NCI-H526 (cell line): ENCODE data around the gene EPHB6.
A peak's percentile ranks its signal among the peaks of the same experiment; 100 is the strongest.

Experiments used
- DNase-seq, 2 experiments: peaks; one replicate each; lab custom pipeline; 2025; lab: John Stamatoyannopoulos, UW

Gene EPHB6

DNA sequence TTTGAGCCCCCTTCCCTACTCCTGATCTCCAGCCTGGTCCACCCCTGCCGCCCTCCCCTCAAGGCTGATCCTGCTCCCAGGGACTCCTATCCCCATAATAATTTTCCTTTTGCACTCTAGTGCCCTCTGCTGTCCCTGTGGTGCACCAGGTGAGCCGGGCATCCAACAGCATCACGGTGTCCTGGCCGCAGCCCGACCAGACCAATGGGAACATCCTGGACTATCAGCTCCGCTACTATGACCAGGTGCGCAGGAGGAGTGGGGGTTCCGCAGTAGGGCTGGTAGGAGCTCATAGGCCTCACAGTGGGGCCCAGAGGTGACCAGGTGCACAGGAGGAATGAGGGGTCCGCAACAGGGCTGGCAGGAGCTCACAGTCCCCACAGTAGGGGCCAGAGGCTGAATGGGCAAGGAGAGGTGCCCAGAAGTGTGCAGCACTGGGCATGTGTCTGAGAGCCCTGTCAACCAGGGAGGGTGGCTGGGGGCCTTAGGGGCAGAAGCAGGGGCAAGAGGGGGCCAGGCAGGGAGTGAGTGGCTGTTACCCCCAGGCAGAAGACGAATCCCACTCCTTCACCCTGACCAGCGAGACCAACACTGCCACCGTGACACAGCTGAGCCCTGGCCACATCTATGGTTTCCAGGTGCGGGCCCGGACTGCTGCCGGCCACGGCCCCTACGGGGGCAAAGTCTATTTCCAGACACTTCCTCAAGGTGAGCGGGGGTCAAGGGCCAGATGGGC lies 11.7 kb downstream of the EPHB6 start:
- peak; percentile 9 to 71 for DNase-seq

DNA sequence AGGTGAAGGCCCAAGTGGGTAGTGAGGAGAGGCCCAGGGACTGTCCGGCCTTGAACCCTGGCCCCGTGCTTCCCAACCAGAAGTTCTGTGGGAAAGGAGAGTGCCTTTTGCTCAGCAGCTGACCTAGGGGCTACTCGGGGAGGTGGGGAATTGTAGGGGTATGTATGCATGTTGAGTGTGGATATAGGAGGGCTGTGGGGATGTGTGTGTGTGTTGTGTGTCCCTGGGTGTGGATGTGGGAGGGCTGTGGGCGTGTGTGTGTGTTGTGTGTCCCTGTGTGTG lies 12.2 kb downstream of the EPHB6 start:
- DNase-seq = no peak

DNA sequence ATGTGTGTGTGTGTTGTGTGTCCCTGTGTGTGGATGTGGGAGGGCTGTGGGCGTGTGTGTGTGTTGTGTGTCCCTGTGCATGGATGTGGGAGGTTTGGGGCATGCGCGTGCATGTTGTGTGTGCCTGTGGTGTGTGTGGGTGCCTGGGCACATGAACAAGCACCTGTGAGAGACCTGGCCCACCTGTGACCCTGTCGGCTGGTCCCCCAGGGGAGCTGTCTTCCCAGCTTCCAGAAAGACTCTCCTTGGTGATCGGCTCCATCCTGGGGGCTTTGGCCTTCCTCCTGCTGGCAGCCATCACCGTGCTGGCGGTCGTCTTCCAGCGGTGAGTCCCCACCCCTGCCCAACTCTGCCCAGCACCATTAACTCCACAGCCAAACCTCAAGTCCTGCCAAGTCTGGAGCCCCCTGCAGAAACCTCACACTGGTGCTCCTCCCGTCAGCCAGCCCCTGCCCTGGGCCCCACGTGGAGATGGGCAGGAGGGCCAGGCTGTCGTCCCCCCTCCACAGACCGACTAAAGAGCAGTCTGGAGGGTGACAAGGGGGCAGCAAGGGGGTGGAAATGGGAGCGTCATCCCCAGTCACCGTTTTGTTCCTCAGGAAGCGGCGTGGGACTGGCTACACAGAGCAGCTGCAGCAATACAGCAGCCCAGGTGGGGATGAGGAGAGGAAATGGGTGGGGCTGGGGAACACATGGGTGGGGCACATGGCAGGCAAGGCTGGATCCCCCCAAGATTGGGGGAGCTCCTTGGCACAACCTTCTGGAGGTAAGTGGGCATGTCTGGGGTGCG lies 12.7 kb downstream of the EPHB6 start:
- DNase-seq = no peak

DNA sequence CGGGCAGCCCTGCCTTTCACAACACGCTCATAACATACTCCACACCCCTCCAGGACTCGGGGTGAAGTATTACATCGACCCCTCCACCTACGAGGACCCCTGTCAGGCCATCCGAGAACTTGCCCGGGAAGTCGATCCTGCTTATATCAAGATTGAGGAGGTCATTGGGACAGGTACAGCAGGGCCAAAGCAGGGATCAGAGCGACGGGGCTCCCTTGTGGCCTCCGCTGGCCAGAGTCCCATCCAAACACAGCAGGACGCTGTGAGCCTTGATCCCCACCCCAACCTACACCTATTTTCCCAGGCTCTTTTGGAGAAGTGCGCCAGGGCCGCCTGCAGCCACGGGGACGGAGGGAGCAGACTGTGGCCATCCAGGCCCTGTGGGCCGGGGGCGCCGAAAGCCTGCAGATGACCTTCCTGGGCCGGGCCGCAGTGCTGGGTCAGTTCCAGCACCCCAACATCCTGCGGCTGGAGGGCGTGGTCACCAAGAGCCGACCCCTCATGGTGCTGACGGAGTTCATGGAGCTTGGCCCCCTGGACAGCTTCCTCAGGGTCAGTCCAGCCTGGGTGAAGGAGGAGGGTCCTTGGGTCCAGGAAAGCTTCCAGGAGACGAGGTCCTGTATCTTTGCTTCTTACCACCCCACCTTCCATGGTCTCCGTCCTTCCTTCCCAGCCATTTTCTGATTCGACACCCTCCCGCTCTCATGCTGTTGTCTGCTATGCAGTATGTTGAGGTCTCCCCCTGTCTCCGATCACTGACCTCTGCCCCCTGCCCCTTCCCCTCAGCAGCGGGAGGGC lies 13.5 kb downstream of the EPHB6 start:
- no peak for DNase-seq

DNA sequence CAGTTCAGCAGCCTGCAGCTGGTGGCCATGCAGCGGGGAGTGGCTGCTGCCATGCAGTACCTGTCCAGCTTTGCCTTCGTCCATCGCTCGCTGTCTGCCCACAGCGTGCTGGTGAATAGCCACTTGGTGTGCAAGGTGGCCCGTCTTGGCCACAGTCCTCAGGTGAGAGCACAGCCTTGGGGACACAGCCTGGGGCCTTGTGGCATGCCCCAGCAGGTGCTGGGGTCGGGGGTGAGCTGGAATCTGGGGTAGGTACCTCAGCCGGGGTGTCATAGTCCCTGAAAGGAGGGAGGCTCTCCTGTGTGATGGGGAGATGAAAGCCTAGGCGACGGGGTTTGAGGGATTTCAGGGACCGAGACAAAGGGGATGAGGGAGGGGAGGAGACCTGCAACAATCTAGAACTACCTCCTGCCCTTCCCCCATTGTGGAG lies 14.1 kb downstream of the EPHB6 start:
- DNase-seq = no peak

DNA sequence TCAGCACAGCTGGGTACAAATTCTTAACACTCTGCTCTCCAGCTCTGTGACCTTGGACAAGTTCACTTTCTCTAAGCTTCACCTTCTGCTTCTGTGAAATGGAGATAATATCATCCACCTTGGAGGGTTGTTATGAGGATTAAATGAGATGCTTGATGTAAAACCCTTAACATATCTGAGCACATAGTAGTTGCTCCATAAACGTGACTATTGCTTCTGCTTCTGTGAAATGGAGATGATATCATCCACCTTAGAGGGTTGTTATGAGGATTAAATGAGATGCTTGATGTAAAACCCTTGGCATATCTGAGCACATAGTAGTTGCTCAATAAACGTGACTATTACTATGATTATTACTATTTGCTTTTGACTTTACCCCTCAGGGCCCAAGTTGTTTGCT lies 14.6 kb downstream of the EPHB6 start:
- DNase-seq = no peak

DNA sequence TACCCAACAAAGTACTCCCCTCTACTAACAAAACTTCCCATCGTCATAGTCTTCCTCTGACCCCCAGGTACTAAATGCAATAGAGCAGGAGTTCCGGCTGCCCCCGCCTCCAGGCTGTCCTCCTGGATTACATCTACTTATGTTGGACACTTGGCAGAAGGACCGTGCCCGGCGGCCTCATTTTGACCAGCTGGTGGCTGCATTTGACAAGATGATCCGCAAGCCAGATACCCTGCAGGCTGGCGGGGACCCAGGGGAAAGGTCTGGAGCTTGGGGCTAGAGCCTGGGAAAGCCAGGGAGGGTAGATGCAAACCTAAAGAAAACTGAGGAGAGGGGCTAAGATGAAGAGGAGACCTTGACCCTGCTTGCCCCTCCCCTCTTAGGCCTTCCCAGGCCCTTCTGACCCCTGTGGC lies 15.3 kb downstream of the EPHB6 start:
- DNase-seq = no peak

DNA sequence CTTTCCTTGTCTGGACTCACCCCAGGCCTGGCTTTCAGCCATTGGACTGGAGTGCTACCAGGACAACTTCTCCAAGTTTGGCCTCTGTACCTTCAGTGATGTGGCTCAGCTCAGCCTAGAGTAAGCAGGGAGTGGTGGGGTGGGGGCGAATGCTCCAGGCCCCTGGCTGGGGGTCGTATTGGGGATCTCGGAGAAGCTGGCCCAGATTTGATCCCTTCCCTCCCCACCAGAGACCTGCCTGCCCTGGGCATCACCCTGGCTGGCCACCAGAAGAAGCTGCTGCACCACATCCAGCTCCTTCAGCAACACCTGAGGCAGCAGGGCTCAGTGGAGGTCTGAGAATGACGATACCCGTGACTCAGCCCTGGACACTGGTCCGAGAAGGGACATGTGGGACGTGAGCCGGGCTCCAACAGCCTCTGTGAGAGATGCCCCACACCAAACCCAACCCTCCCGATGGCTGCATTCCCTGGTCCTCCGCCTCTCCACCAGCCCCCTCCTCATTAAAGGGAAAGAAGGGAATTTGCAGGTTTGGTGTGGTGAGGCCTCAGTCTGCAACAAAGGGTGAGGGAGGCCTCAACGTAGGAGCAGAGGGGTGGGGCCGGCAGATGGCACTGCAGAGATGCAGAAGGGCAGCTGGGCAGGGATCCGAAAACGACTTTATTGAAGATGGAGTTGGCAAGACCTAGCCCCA lies 15.8 kb downstream of the EPHB6 start:
- no peak for DNase-seq

DNA sequence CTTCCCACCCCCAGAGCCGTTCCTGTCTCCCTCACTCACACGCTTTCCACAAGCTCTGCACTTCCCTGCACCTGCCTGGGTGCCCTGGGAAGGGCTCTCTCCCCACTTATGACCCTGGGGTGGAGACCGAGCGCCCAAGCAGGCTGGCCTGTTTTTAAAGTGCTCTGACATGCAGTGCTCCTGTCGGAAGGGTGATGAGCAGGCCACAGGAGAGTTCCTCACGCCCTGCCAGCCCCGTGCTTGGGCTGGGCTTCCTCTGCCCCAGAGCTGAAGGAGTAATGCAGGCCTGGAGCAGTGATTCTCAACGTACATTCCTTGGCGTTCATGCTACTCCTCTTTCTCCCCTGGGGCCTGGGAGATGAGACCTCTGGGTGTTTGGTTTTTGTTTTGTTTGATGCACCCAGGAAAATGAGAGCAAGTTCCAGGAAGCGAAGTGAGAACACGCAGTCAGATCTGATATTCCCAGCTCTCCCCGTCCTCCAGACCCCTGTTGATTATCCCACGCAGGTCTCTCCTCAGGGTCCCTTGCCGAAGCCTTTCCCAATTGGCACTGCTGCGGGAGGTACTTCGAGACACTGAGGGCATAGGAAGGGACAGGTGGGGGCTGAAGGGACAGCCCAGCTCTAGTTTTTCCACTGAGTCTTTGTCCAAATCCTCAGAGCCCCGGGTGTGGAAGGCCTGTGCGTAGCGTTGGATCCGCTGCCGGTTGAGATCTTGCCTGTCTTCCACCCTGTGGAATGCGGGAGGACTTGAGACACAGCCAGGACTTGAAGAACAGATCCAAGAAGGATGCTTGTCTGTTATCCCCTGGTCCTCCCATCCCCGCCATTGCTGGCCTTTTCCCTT lies 16.6 kb downstream of the EPHB6 start:
- no peak for DNase-seq

DNA sequence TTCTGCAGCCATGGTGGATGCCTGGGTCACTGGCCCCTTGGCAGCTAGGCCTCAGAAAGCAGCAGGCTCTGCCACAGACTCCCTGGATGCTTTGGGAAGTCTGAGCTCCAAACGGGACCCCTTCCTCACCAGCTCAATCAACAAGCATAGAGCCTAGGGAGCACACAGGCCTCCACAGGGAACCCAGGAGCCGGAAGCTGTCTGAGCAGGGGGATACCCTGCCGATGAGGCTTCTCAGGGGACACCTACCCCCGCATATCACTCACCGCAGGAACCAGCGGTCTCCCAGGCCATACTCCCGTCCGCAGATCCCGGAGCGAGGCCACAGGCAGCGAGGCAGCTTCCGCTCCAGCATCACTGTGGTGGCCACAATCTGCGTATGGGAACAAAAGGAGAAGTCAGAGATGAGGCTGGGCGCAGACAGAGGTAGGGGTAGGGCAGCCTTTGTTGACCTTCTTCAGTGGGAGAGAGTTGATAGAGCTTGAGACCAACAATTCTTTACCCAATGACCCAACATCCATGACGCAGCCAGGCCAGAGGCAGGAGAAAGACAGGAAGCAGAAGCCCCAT lies 17.3 kb downstream of the EPHB6 start:
- no peak for DNase-seq

DNA sequence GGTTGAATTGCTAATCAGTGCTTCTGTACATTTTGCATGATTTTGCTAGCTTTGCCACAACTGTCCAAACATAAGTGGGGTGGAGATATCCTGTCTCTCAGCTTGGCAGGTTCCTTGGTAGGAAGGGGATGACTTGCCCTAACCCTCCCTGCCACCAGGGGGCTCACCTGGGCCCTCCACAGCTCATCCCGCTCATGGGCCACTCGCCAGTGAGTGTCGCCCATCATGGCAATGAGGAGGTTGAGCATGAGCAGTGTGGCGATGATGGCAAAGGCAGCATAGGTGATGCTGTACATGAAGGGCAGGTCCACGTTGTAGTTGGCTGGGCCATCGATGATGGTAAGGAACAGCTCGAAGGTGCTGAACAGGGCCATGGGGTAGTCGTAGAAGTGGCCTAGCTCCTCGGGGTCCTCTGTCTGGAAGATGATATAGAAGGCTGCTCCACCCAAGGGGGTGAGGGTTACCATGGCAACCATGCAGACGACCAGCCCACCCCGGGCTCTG lies 18.5 kb downstream of the EPHB6 start:
- peak in 1 of 2 experiments; percentile 36 for DNase-seq

DNA sequence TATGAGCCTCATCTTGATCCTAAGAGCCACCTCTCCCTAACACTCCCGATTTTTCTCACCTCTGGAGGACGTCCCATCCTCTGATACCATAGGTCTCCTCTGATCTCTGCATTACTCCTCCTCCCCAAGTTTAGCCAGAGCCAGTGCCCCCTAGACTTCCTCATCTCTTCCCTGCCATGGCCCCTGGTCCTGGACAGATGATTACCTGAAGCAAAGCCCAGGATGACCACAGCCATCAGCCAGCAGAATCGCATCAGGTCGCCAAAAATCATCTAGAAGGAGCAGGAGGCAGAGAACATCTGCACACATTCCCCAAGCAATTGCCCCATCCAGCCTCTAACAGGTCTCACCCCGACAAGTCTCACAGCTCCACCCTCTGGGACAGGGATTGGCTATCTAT lies 19.0 kb downstream of the EPHB6 start:
- DNase-seq = no peak

DNA sequence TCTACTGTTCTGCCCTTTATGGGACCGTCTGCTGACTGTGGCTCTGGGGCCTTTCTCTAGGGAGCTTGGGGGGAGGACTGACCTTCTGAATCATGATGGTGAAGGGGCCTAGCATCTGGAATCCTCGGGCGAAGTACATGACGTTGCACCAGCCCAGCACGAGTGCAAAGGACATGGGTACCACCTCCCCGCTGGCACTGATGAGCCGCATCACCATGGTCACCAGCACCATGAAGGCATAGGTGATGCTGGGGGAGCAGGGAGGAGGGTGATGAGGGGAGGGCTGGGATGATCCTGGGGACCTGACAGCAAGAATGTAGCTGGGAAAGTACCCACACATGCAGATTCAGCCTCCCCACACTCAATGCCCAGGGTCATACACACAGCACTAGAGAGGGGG lies 19.5 kb downstream of the EPHB6 start:
- DNase-seq = no peak

DNA sequence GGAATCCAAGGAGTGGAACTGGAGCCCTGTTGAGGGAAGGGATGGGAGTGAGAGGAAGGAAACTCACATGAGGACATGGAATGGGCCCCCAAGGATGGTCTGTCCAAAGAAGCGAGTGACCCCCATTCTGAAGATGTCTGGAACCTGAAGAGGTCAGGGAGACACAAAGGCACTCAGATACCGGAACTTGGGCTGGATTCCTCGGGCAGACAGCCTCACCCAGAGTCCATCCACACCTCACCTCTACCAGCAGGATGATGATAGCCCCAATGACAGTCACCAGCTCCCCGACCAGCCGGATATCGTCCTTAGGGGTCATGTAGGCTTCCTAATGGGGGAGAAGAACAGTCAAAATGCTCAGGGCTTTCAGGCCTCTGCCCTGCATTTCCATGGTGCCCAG lies 20.0 kb downstream of the EPHB6 start:
- DNase-seq = no peak

DNA sequence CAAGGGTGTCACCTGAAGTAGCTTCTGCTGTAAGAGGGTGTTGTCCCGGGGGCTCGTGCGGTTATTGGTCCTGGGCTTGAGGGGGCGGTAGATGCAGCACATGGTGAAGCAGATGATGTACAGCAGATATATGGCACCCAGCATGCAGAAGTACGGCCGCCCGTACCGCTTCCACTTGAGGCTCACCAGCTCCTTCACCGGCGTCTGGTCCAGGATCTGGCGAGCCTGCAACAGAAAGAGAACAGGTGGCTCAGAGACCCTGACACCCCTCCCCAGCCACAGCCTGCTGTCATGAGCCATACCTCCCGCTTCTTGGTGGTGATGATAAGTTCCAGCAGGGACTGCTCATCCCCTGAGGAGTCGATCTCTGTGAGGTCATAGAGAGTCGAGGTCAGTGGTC lies 20.6 kb downstream of the EPHB6 start:
- DNase-seq = no peak

DNA sequence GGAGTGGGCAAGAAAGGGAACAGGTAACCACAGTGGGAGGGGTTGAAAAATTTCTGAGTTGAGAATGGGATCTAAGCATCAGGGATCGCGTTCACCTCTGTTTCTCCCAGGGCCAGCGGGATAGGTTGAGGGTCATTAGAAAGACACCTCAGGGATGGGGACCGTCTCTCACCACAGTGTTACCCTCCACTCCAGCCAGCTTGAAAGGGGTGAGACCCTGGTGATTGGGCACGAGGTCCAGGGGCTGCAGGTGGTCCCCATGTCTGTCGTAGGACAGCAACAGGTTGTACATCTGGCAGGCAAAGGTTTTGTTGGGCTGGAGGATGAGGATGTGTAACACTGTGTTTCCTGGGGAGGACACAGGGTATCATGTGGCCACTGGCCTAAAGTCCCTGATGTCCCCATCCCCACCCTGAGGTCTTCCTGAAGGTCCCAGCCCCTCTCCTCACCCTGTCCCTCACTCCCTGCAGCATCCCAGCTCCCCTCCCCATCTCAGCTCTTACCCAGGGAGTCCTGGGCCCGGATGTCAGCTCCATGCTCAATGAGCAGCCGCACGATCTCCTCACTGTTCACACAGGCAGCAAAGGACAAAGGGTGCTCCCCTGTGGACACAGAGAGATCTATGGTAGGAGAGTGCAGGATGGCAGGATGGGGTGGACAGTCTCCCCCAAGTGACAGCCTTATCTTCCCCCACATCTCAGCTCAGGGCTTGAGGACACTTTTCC lies 21.5 kb downstream of the EPHB6 start:
- DNase-seq = no peak

DNA sequence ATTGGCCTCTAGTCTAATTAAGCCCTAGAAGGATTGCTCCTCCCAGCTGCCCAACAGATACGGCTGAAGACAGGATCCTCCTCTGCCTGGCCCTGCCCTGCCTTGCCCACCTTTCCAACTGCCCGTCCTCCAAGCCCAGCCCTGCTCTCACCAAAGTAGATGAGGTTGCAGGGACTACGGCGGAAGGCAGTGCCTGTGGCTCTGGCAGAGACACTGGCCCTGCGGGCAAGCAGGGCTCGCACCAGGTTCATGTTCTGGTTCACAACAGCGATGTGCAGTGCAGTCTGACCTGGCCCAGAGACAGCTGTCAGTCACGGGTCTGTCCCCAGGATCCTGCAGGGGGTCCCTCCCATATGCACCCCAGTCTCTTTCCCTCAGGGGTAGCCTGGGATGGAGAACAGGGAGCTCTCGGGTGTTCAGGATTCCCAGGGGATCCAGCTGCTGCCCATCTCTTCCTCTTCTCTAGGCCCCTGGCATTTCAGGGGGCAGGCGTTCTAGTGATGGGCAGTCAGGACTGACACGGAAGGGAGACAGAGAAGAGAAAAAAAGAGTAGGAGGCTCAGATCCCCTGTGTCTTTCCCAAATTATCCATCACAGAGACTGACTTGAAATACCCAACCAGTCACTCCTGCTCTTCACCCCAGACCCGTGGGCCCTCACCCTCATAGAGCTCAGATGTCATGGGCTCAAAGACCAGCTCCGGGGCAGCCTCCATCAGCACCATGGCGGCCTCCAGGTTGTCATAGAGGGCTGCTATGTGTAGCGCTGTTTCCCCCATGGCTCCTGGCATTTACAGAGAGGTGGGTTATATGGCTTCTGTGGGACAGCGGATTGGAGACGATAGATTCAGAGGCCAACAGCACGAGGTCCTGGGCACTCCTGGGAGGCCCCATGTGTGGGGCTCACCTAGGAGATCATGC lies 22.4 kb downstream of the EPHB6 start:
- no peak for DNase-seq

DNA sequence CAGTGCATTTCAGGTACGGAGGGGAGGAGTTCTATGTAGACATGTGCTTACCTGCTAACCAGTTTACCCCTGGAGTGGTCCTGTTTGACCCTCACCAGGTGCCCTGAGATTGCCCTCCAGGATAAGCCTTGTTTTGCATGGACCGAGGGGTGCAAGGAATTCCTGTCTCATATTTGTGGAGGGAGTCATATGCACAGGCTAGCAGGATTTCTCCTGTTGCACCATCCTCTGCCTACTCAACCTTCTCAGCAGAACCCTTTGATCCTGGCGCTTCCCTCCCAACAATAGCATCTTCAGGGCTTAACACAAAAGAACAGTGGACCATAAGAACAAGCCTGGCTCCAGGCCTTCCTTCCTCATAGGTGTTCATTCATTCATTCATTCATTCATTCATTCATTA lies 23.4 kb downstream of the EPHB6 start:
- no peak for DNase-seq

DNA sequence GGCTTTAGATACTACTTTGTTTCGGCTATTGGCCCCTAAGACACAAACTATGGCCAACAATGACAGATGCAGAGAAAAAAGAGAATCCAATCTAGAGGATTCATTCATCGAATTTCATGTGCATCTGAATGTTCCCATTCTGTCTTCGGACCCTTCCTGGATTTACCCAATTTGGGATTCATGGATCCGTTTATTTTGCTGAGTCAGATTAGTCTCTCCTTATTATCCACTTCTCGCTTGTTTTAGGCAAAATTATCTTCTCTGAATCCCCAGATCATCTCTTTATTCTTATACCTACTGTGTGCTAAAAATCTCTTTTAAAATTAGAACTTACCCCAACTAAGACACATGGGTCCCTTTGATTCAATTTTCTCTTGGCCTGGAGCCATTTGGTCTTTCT lies 24.2 kb downstream of the EPHB6 start:
- no peak for DNase-seq
